ENCODE data around the gene YIF1B. TPM values are rescaled to one million over a fixed set of nuclear protein-coding genes. Genes with fewer than 3 reads are reported as not detected.
A peak's percentile ranks its signal among the peaks of the same experiment; 100 is the strongest.

YIF1B gene
- total and polyA plus RNA-seq, 9 of the 15 experiments (the other 6 are each of a cell fraction or from before 2014, with no cell fraction given), result 8.5 to 586 (median 323) TPM

DNA sequence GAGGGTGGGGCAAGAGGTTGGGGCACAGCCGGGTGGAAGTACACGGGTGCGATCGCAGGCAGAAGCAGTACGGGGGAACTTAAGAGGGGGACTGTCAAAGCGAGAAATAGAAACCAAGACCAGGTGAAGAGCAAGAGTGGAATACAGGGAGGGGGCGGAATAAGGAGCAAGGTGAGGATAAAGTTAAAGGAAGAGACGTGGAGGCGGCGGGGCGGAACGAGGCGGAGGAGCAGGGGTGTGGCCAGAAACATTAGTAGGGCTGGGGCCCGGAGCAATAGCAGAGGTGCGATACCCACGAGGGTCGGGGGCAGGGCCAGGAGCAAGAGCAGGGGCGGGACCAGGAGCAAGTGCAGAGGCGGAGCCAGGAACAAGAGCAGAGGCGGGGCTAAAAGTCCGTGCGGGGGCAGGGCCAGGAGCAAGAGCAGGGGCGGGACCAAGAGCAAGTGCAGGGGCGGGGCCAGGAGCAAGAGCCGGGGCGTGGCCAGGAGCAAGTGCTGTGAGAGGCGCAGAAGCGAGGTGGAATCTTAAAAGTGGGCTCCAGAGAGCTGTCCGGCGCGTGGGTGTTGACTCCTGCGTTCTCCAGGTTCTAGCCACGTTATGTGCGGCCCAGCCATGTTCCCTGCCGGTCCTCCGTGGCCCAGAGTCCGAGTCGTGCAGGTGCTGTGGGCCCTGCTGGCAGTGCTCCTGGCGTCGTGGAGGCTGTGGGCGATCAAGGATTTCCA is 21.1 kb upstream of the YIF1B start (continued):
- TF ChIP-seq RAD51 (IDR thresholded peaks at IDR 0.05; ENCODE audit: borderline replicate concordance, low read depth) (no peak), KAT2B (IDR thresholded peaks at IDR 0.05; ENCODE audit: low read depth, low read length) (no peak), SMARCA4 (IDR thresholded peaks at IDR 0.05) (peak; percentile 41; the same call in 1 of the 2 replicates), SMAD4 (CRISPR knock-in tag; conservative IDR thresholded peaks at IDR 0.05) (no peak), CBX5 (IDR thresholded peaks at IDR 0.05; ENCODE audit: borderline replicate concordance, low read depth) (0 out of 2 replicates have a peak, but pooled peaks have one; percentile 21), IRF2 (CRISPR knock-in tag; IDR thresholded peaks at IDR 0.05) (no peak), PHF21A (IDR thresholded peaks at IDR 0.05; ENCODE audit: borderline replicate concordance, low read depth) (no peak), MYC (IDR thresholded peaks at IDR 0.05; ENCODE audit: low read depth, low read length) (peak; percentile 20; the same call in 1 of the 2 replicates), MYC (CRISPR knock-in tag; IDR thresholded peaks at IDR 0.05; ENCODE audit: borderline replicate concordance, low read depth) (no peak), EGR1 (conservative IDR thresholded peaks at IDR 0.05) (peak; percentile 79), HMGN3 (IDR thresholded peaks at IDR 0.05; ENCODE audit: borderline replicate concordance, extremely low read depth, insufficient read length, low read depth, low read length) (peak; percentile 54), ZFX (CRISPR knock-in tag; IDR thresholded peaks at IDR 0.05) (no peak), LARP7 (IDR thresholded peaks at IDR 0.05) (peak; percentile 97), MCM3 (IDR thresholded peaks at IDR 0.05) (no peak), NBN (IDR thresholded peaks at IDR 0.05; ENCODE audit: low read depth) (peak; percentile 89), BRD9 (IDR thresholded peaks at IDR 0.05; ENCODE audit: low read depth, partially characterized antibody) (peak; percentile 54), ZNF384 (IDR thresholded peaks at IDR 0.05; ENCODE audit: low read depth, low read length) (no peak), MTA2 (IDR thresholded peaks at IDR 0.05; ENCODE audit: low read depth) (peak; percentile 38; the same call in 1 of the 2 replicates)
- TF ChIP-seq, protein P1, sequence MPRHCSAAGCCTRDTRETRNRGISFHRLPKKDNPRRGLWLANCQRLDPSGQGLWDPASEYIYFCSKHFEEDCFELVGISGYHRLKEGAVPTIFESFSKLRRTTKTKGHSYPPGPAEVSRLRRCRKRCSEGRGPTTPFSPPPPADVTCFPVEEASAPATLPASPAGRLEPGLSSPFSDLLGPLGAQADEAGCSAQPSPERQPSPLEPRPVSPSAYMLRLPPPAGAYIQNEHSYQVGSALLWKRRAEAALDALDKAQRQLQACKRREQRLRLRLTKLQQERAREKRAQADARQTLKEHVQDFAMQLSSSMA (CRISPR knock-in tag; IDR thresholded peaks at IDR 0.05), result no peak
- TF ChIP-seq, protein P2, sequence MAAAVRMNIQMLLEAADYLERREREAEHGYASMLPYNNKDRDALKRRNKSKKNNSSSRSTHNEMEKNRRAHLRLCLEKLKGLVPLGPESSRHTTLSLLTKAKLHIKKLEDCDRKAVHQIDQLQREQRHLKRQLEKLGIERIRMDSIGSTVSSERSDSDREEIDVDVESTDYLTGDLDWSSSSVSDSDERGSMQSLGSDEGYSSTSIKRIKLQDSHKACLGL (CRISPR knock-in tag; IDR thresholded peaks at IDR 0.05; ENCODE audit: borderline replicate concordance, poor library complexity, severe bottlenecking), result no peak
- TF ChIP-seq, protein P3, sequence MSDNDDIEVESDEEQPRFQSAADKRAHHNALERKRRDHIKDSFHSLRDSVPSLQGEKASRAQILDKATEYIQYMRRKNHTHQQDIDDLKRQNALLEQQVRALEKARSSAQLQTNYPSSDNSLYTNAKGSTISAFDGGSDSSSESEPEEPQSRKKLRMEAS (CRISPR knock-in tag; IDR thresholded peaks at IDR 0.05), result peak; percentile 44

Measured in K562 (cell line).